Neural cell (in vitro differentiated cells): Measurements from ENCODE around the gene ADARB2. TPM values are rescaled to one million over a fixed set of nuclear protein-coding genes. Genes with fewer than 3 reads are reported as not detected.

Source experiments
- H2AFZ ChIP-seq: fragments of 200-600, 300-800 bp; sonication (generic), shearing (Covaris generic); 2 replicates; pipeline ENCODE4 v1.6.0; 2014; ENCODE audit warnings: low read depth, mild to moderate bottlenecking, antibody characterized with exemption, low read length, moderate library complexity
- H3F3A ChIP-seq: fragments of 200-600 bp; shearing (Covaris generic); 2 replicates; pipeline ENCODE4 v1.6.1; 2016; ENCODE audit warnings: mild to moderate bottlenecking, moderate library complexity, mixed read lengths, antibody characterized with exemption, low read length; ENCODE audit not compliant: insufficient read depth, poor library complexity, severe bottlenecking
- H3K27ac ChIP-seq: fragments of 200-600, 300-800 bp; sonication (generic), shearing (Covaris generic); 2 replicates; pipeline ENCODE4 v1.5.1; 2014; ENCODE audit warnings: mild to moderate bottlenecking, low read length, moderate library complexity
- H3K27me3 ChIP-seq: fragments of 300-800, 200-600 bp; sonication (generic), shearing (Covaris generic); 2 replicates; pipeline ENCODE4 v1.6.0; 2014; ENCODE audit warnings: mild to moderate bottlenecking, low read depth, low read length, moderate library complexity; ENCODE audit not compliant: insufficient read depth
- H3K36me3 ChIP-seq: fragments of 300-800, 200-600 bp; sonication (generic), shearing (Covaris generic); 2 replicates; pipeline ENCODE4 v1.5.1; 2014; ENCODE audit warnings: mild to moderate bottlenecking, antibody characterized with exemption, low read length, moderate library complexity; ENCODE audit not compliant: insufficient read depth
- H3K4me2 ChIP-seq: fragments of 300-800, 200-600 bp; sonication (generic), shearing (Covaris generic); 2 replicates; pipeline ENCODE4 v1.6.0; 2014; ENCODE audit warnings: mild to moderate bottlenecking, low read length
- H3K4me3 ChIP-seq: fragments of 300-800, 200-600 bp; sonication (generic), shearing (Covaris generic); 2 replicates; pipeline ENCODE4 v1.5.1; 2014; ENCODE audit warnings: mild to moderate bottlenecking, low read length, moderate library complexity
- H3K79me2 ChIP-seq: fragments of 200-600 bp; shearing (Covaris generic); replicated peaks from 2 replicates; pipeline ENCODE4 v1.6.0; 2014; ENCODE audit warnings: mild to moderate bottlenecking, low read length, moderate library complexity; ENCODE audit not compliant: insufficient read depth
- H3K9ac ChIP-seq: fragments of 300-800, 200-600 bp; sonication (generic), shearing (Covaris generic); 2 replicates; pipeline ENCODE4 v1.6.1; 2016; ENCODE audit warnings: mild to moderate bottlenecking, low read length, mixed read lengths
- H3K9me2 ChIP-seq: fragments of 200-600 bp; shearing (Covaris generic); 2 replicates; pipeline ENCODE4 v1.6.1; 2016; ENCODE audit warnings: mild to moderate bottlenecking, low read length, mixed read lengths; ENCODE audit not compliant: insufficient read depth
- H3K9me3 ChIP-seq: fragments of 200-600, 300-800 bp; sonication (generic), shearing (Covaris generic); 2 replicates; pipeline ENCODE4 v1.6.1; 2016; ENCODE audit warnings: mild to moderate bottlenecking, mixed run types, low read length, moderate library complexity, mixed read lengths
- H4K20me1 ChIP-seq: fragments of 200-600 bp; shearing (Covaris generic); 2 replicates; pipeline ENCODE4 v1.6.1; 2016; ENCODE audit warnings: mild to moderate bottlenecking, mixed run types; ENCODE audit not compliant: insufficient read depth
- CTCF ChIP-seq: fragments of 450-650 bp; IDR thresholded peaks from 2 replicates; pipeline ENCODE4 v1.5.1; 2014; ENCODE audit warnings: antibody characterized with exemption, mild to moderate bottlenecking, moderate library complexity; ENCODE audit not compliant: poor library complexity, severe bottlenecking
- EP300 ChIP-seq: fragments of 450-650 bp; conservative IDR thresholded peaks from 2 replicates; pipeline ENCODE4 v1.6.1; 2014; ENCODE audit warnings: antibody characterized with exemption, mild to moderate bottlenecking, moderate library complexity; ENCODE audit not compliant: poor library complexity, severe bottlenecking
- EZH2 ChIP-seq: fragments of 200-600, 300-800 bp; shearing (Covaris generic), sonication (generic); IDR thresholded peaks from 2 replicates; pipeline ENCODE4 v1.6.1; 2014; ENCODE audit warnings: antibody characterized with exemption, low read length, borderline replicate concordance, mild to moderate bottlenecking; ENCODE audit not compliant: insufficient read depth, poor library complexity, severe bottlenecking
- MXI1 ChIP-seq: fragments of 450-650 bp; conservative IDR thresholded peaks from 2 replicates; pipeline ENCODE4 v1.6.1; 2014; ENCODE audit warnings: antibody characterized with exemption, mild to moderate bottlenecking; ENCODE audit not compliant: poor library complexity, severe bottlenecking
- POLR2AphosphoS5 ChIP-seq: IDR thresholded peaks from 2 replicates; pipeline ENCODE4 v1.6.1; 2012
- RAD21 ChIP-seq: fragments of 450-650 bp; conservative IDR thresholded peaks from 2 replicates; pipeline ENCODE4 v1.6.1; 2014; ENCODE audit warnings: antibody characterized with exemption, mild to moderate bottlenecking, moderate library complexity
- SMC3 ChIP-seq: fragments of 450-650 bp; conservative IDR thresholded peaks from 2 replicates; pipeline ENCODE4 v1.6.1; 2014; ENCODE audit warnings: antibody characterized with exemption, mild to moderate bottlenecking, moderate library complexity; ENCODE audit not compliant: poor library complexity
- TAF1 ChIP-seq: IDR thresholded peaks from 2 replicates; pipeline ENCODE4 v1.6.1; 2012; ENCODE audit warnings: low read depth
- polyA plus RNA-seq: library from polyadenylated mRNA; depleted of rRNA; stranded (reverse); fragments of >200 nt; gene quantifications from 2 replicates; pipeline ENCODE4 v1.2.3, GENCODE V29; 2014
- TF ChIP-seq, protein P1 (sequence below): IDR thresholded peaks from 2 replicates; pipeline ENCODE4 v1.6.1; 2012; ENCODE audit warnings: borderline replicate concordance

The ADARB2 gene
- polyA plus RNA-seq, 1 donor from 2014 or later, result 3.6 TPM

- no peaks in the 10 kb centered on the region for H4K20me1 ChIP-seq
- no peaks in the 10 kb centered on the region for H3K27me3 ChIP-seq
- no peak for TF ChIP-seq SMC3
- no peak for TF ChIP-seq RAD21
- TF ChIP-seq, protein P1, sequence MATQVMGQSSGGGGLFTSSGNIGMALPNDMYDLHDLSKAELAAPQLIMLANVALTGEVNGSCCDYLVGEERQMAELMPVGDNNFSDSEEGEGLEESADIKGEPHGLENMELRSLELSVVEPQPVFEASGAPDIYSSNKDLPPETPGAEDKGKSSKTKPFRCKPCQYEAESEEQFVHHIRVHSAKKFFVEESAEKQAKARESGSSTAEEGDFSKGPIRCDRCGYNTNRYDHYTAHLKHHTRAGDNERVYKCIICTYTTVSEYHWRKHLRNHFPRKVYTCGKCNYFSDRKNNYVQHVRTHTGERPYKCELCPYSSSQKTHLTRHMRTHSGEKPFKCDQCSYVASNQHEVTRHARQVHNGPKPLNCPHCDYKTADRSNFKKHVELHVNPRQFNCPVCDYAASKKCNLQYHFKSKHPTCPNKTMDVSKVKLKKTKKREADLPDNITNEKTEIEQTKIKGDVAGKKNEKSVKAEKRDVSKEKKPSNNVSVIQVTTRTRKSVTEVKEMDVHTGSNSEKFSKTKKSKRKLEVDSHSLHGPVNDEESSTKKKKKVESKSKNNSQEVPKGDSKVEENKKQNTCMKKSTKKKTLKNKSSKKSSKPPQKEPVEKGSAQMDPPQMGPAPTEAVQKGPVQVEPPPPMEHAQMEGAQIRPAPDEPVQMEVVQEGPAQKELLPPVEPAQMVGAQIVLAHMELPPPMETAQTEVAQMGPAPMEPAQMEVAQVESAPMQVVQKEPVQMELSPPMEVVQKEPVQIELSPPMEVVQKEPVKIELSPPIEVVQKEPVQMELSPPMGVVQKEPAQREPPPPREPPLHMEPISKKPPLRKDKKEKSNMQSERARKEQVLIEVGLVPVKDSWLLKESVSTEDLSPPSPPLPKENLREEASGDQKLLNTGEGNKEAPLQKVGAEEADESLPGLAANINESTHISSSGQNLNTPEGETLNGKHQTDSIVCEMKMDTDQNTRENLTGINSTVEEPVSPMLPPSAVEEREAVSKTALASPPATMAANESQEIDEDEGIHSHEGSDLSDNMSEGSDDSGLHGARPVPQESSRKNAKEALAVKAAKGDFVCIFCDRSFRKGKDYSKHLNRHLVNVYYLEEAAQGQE, result no peak
- H3K36me3 ChIP-seq, result no peaks in the 10 kb centered on the region
- H3K79me2 ChIP-seq, result no peaks in the 10 kb centered on the region
- no peaks in the 10 kb centered on the region for H3K9me2 ChIP-seq
- H3K4me3 ChIP-seq, result no peak overlapping the region
- H3F3A ChIP-seq, result no peaks in the 10 kb centered on the region
- H3K4me2 ChIP-seq, result no peak overlapping the region
- H3K9ac ChIP-seq, result no peak overlapping the region
- H2AFZ ChIP-seq, result no peak overlapping the region
- H3K27ac ChIP-seq, result no peak overlapping the region
- no peaks in the 10 kb centered on the region for H3K9me3 ChIP-seq
Observed at GRCh38 chr10:1648648-1649047, 88.7 kb downstream of the ADARB2 start.

DNA sequence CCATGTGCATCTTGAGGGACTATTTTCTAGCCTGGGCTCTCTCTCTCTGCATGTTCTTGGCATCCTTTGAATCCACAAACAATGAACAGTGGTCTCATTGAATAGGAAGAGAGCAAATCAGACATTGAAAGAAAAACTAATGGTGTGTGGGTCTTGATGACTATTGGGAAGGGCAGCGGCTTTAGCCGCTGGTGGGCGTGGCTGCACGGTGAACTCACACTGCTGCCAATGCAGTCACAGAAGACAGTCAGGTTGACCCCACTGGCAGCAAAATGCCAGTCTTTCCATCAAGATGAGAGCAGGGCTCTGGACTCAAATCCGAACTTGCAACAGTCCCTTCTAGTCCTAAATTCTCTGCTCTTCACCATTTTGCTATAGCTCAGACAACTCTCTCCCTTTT lies 91.0 kb downstream of the ADARB2 start:
- no peaks in the 10 kb centered on the region for H3K36me3 ChIP-seq
- H3K79me2 ChIP-seq, result no peaks in the 10 kb centered on the region
- no peaks in the 10 kb centered on the region for H3F3A ChIP-seq
- H3K27me3 ChIP-seq, result no peaks in the 10 kb centered on the region
- no peak overlapping the region for H2AFZ ChIP-seq
- no peaks in the 10 kb centered on the region for H4K20me1 ChIP-seq
- H3K9me2 ChIP-seq, result no peaks in the 10 kb centered on the region
- no peaks in the 10 kb centered on the region for H3K9me3 ChIP-seq
- no peak overlapping the region for H3K9ac ChIP-seq
- TF ChIP-seq CTCF (no peak), EP300 (no peak), MXI1 (no peak), SMC3 (no peak), POLR2AphosphoS5 (no peak), RAD21 (no peak), TAF1 (no peak), EZH2 (no peak)
- TF ChIP-seq, protein P1, result no peak
- no peak overlapping the region for H3K4me3 ChIP-seq
- H3K27ac ChIP-seq, result no peak overlapping the region
- no peak overlapping the region for H3K4me2 ChIP-seq
